Activated T-cell treated with anti-CD3 and anti-CD28 coated beads, Interleukin-2, amount 50 U/mL, for 24 hours (primary cell): Measurements from ENCODE around the gene SARDH.

Source experiments
- DNase-seq: peaks from one replicate; pipeline ENCODE4 v3.0.0-alpha.2; 2020
- H3K27ac Mint-ChIP-seq: 2 replicates; pipeline ENCODE4 v1.8.0; 2020; ENCODE audit warnings: mild to moderate bottlenecking, mixed read lengths
- H3K27me3 Mint-ChIP-seq: 2 replicates; pipeline ENCODE4 v1.8.0; 2020; ENCODE audit warnings: mixed read lengths
- H3K36me3 Mint-ChIP-seq: 2 replicates; pipeline ENCODE4 v1.8.0; 2020; ENCODE audit warnings: low read depth, mixed read lengths
- H3K4me1 Mint-ChIP-seq: 2 replicates; pipeline ENCODE4 v1.8.0; 2020; ENCODE audit warnings: low read depth, mixed read lengths
- H3K4me3 Mint-ChIP-seq: 2 replicates; pipeline ENCODE4 v1.8.0; 2020; ENCODE audit warnings: mild to moderate bottlenecking, moderate library complexity, mixed read lengths
- H3K9me3 Mint-ChIP-seq: 2 replicates; pipeline ENCODE4 v1.8.0; 2020; ENCODE audit warnings: mixed read lengths

Gene SARDH

GRCh38 chr9:133621725-133622267 lies 116.4 kb downstream of the SARDH start:
- Mint-ChIP-seq H3K4me1 (peaks cover 31% of the 10 kb centered on the region), H3K36me3 (no peaks in the 10 kb centered on the region), H3K4me3 (no peak overlapping the region), H3K9me3 (peaks cover 10% of the 10 kb centered on the region), H3K27me3 (no peaks in the 10 kb centered on the region), H3K27ac (no peak overlapping the region)
- DNase-seq: no peak

GRCh38 chr9:133619791-133620190 lies 118.4 kb downstream of the SARDH start:
- H3K36me3 Mint-ChIP-seq: no peaks in the 10 kb centered on the region
- peaks cover 3% of the 10 kb centered on the region for H3K27me3 Mint-ChIP-seq
- H3K9me3 Mint-ChIP-seq: no peaks in the 10 kb centered on the region
- H3K4me1 Mint-ChIP-seq: peaks cover 31% of the 10 kb centered on the region
- peak; percentile 56 for DNase-seq
- no peak overlapping the region for H3K4me3 Mint-ChIP-seq
- H3K27ac Mint-ChIP-seq: peak overlapping the region; percentile 23

GRCh38 chr9:133618726-133619125 lies 119.4 kb downstream of the SARDH start:
- Mint-ChIP-seq H3K27me3 (peaks cover 3% of the 10 kb centered on the region), H3K36me3 (no peaks in the 10 kb centered on the region), H3K9me3 (no peaks in the 10 kb centered on the region), H3K27ac (no peak overlapping the region), H3K4me3 (no peak overlapping the region), H3K4me1 (peaks cover 31% of the 10 kb centered on the region)
- no peak for DNase-seq

GRCh38 chr9:133616643-133617405 lies 121.3 kb downstream of the SARDH start:
- Mint-ChIP-seq H3K4me3 (no peak overlapping the region), H3K4me1 (peaks cover 24% of the 10 kb centered on the region), H3K9me3 (no peaks in the 10 kb centered on the region), H3K36me3 (no peaks in the 10 kb centered on the region), H3K27me3 (peaks cover 8% of the 10 kb centered on the region), H3K27ac (no peak overlapping the region)
- DNase-seq: no peak

- Mint-ChIP-seq H3K4me3 (no peak overlapping the region), H3K36me3 (no peaks in the 10 kb centered on the region), H3K9me3 (no peaks in the 10 kb centered on the region), H3K27ac (no peak overlapping the region), H3K27me3 (peaks cover 19% of the 10 kb centered on the region), H3K4me1 (peaks cover 15% of the 10 kb centered on the region)
- no peak for DNase-seq
Observed at GRCh38 chr9:133615606-133616188, 122.5 kb downstream of the SARDH start.

- Mint-ChIP-seq H3K4me3 (no peak overlapping the region), H3K4me1 (peaks cover 13% of the 10 kb centered on the region), H3K36me3 (no peaks in the 10 kb centered on the region), H3K27me3 (peaks cover 24% of the 10 kb centered on the region), H3K27ac (no peak overlapping the region), H3K9me3 (no peaks in the 10 kb centered on the region)
- no peak for DNase-seq
Observed at GRCh38 chr9:133615186-133615585, 123.0 kb downstream of the SARDH start.

GRCh38 chr9:133614678-133615077 lies 123.5 kb downstream of the SARDH start:
- no peak for DNase-seq
- H3K4me3 Mint-ChIP-seq: no peak overlapping the region
- H3K27me3 Mint-ChIP-seq: peaks cover 29% of the 10 kb centered on the region
- H3K4me1 Mint-ChIP-seq: peaks cover 8% of the 10 kb centered on the region
- no peaks in the 10 kb centered on the region for H3K9me3 Mint-ChIP-seq
- no peaks in the 10 kb centered on the region for H3K36me3 Mint-ChIP-seq
- H3K27ac Mint-ChIP-seq: no peak overlapping the region

GRCh38 chr9:133614056-133614455 lies 124.1 kb downstream of the SARDH start:
- H3K27ac Mint-ChIP-seq: no peak overlapping the region
- no peaks in the 10 kb centered on the region for H3K36me3 Mint-ChIP-seq
- H3K4me3 Mint-ChIP-seq: no peak overlapping the region
- H3K9me3 Mint-ChIP-seq: no peaks in the 10 kb centered on the region
- peaks cover 3% of the 10 kb centered on the region for H3K4me1 Mint-ChIP-seq
- no peak for DNase-seq
- H3K27me3 Mint-ChIP-seq: peaks cover 33% of the 10 kb centered on the region
